ENCODE data around the gene TBXA2R.

GRCh38 chr19:3573162-3573857 is 33.4 kb downstream of the TBXA2R start:
- TF ChIP-seq CTCF (IDR thresholded peaks at IDR 0.05; ENCODE audit: low read length) (no peak), EZH2phosphoT487 (IDR thresholded peaks at IDR 0.05; ENCODE audit: low read length) (no peak), EZH2 (optimal IDR thresholded peaks at IDR 0.05; ENCODE audit: low read depth, low read length) (no peak)
